ENCODE results near the gene TGFBR3. TPM values are rescaled to one million over a fixed set of nuclear protein-coding genes. Genes with fewer than 3 reads are reported as not detected.

The TGFBR3 gene
- total RNA-seq, 4 donors from 2014 or later, result 116 to 306 (median 171) TPM

DNA sequence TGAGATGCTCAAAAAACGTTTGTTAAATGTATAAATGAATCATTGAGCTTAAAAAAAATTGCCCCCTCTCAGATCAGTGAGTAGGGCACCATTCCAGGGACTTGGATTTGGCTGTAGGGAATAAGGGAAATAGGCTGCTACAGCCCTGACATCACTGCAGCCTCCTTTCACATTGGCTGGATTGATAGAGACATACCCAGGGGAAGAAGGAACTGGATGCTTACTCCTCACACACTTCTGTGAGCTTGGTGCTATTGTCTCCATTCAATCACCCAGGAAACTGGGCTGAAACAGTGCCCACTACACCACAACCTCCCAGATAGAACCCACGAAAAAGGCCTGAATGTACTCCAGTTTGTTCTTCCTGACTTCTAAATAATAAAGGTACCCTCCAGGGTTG, 87.2 kb downstream of the TGFBR3 start:
- Histone ChIP-seq H3K36me3 (peaks cover 0 to 11% (median 0%) of the 10 kb centered on the region in 3 donors), H3K27me3 (no peaks in the 10 kb centered on the region), H3K4me1 (peaks cover 0 to 83% (median 15%) of the 10 kb centered on the region in 4 donors), H3K4me3 (no peak overlapping the region), H3K27ac (peak overlapping the region in 2 of 4 donors; percentile 73 to 74), H3K9me3 (no peaks in the 10 kb centered on the region)
- TF ChIP-seq EP300 (IDR thresholded peaks at IDR 0.05), result no peak
- WGBS, 2 donors, result 29 to 45% methylated on average over 2 of the region's 2 CpGs
- DNase-seq (ENCODE audit: low spot score in 2 of 2), result no peak

- WGBS, 2 donors, result 71 to 80% methylated on average over 5 of the region's 5 CpGs
- Histone ChIP-seq H3K9me3 (no peaks in the 10 kb centered on the region), H3K4me3 (no peak overlapping the region), H3K36me3 (peaks cover 0 to 11% (median 0%) of the 10 kb centered on the region in 3 donors), H3K4me1 (peaks cover 0 to 81% (median 12%) of the 10 kb centered on the region in 4 donors), H3K27ac (peak overlapping the region in 2 of 4 donors; percentile 73 to 74), H3K27me3 (no peaks in the 10 kb centered on the region)
- TF ChIP-seq EP300 (IDR thresholded peaks at IDR 0.05) (no peak), POLR2A (IDR thresholded peaks at IDR 0.05) (no peak)
- TF ChIP-seq, protein P1, sequence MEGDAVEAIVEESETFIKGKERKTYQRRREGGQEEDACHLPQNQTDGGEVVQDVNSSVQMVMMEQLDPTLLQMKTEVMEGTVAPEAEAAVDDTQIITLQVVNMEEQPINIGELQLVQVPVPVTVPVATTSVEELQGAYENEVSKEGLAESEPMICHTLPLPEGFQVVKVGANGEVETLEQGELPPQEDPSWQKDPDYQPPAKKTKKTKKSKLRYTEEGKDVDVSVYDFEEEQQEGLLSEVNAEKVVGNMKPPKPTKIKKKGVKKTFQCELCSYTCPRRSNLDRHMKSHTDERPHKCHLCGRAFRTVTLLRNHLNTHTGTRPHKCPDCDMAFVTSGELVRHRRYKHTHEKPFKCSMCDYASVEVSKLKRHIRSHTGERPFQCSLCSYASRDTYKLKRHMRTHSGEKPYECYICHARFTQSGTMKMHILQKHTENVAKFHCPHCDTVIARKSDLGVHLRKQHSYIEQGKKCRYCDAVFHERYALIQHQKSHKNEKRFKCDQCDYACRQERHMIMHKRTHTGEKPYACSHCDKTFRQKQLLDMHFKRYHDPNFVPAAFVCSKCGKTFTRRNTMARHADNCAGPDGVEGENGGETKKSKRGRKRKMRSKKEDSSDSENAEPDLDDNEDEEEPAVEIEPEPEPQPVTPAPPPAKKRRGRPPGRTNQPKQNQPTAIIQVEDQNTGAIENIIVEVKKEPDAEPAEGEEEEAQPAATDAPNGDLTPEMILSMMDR (IDR thresholded peaks at IDR 0.05), result no peak
- no peak for DNase-seq (ENCODE audit: low spot score in 2 of 2)
Measured at GRCh38 chr1:91798241-91798648, 87.7 kb downstream of the TGFBR3 start.

- WGBS, 2 donors, result 100% methylated on average over 1 of the region's 1 CpG
- TF ChIP-seq POLR2A (IDR thresholded peaks at IDR 0.05) (no peak), EP300 (IDR thresholded peaks at IDR 0.05) (no peak)
- TF ChIP-seq, protein P1 (IDR thresholded peaks at IDR 0.05), result no peak
- Histone ChIP-seq H3K4me3 (no peak overlapping the region), H3K4me1 (peaks cover 0 to 81% (median 19%) of the 10 kb centered on the region in 4 donors), H3K9me3 (no peaks in the 10 kb centered on the region), H3K27me3 (no peaks in the 10 kb centered on the region), H3K36me3 (peaks cover 0 to 11% (median 0%) of the 10 kb centered on the region in 3 donors), H3K27ac (peak overlapping the region in 2 of 4 donors; percentile 73 to 75)
- DNase-seq (ENCODE audit: low spot score in 2 of 2), result no peak
Measured at GRCh38 chr1:91797164-91797563, 88.8 kb downstream of the TGFBR3 start.

DNA sequence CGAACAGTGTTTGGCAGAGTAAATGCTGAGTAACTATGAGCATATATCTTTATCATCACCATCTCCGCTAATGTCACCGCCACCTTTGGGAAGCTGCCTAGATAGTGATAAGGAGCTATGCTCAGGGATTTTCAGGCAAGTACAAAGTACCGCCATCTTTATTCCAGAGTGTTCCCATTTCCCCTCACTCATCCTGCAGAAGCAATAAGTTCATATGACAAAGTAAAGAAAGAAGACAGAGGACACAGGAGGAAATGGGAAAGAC, 89.6 kb downstream of the TGFBR3 start:
- peak overlapping the region in 2 of 4 donors; percentile 73 to 75 for H3K27ac ChIP-seq
- H3K4me1 ChIP-seq, result peaks cover 0 to 81% (median 27%) of the 10 kb centered on the region in 4 donors

GRCh38 chr1:91795591-91796389, 90.2 kb downstream of the TGFBR3 start:
- peak overlapping the region in 3 of 4 donors; percentile 8 to 75 (median 73) for H3K27ac ChIP-seq
- H3K4me3 ChIP-seq, result no peak overlapping the region

More for the DNA sequence above, 89.6 kb downstream of the TGFBR3 start:
- H3K36me3 ChIP-seq, result peaks cover 0 to 11% (median 0%) of the 10 kb centered on the region in 3 donors
- H3K9me3 ChIP-seq, result no peaks in the 10 kb centered on the region
- TF ChIP-seq, protein P1 (IDR thresholded peaks at IDR 0.05), result no peak
- TF ChIP-seq EP300 (IDR thresholded peaks at IDR 0.05) (no peak), POLR2A (IDR thresholded peaks at IDR 0.05) (no peak)
- H3K4me3 ChIP-seq, result no peak overlapping the region
- DNase-seq (ENCODE audit: low spot score in 2 of 2), result no peak
- 96 to 98% methylated on average over 4 of the region's 4 CpGs for whole genome bisulfite sequencing, 2 donors
- no peaks in the 10 kb centered on the region for H3K27me3 ChIP-seq

More at GRCh38 chr1:91795591-91796389, 90.2 kb downstream of the TGFBR3 start:
- no peak for DNase-seq (ENCODE audit: low spot score in 2 of 2)
- Histone ChIP-seq H3K27me3 (no peaks in the 10 kb centered on the region), H3K36me3 (peaks cover 0 to 11% (median 0%) of the 10 kb centered on the region in 3 donors), H3K9me3 (no peaks in the 10 kb centered on the region), H3K4me1 (peaks cover 0 to 81% (median 28%) of the 10 kb centered on the region in 4 donors)
- WGBS, 2 donors, result 44 to 49% methylated on average over 7 of the region's 7 CpGs
- TF ChIP-seq POLR2A (IDR thresholded peaks at IDR 0.05) (no peak), EP300 (IDR thresholded peaks at IDR 0.05) (peak in 1 of 2 donors; percentile 84)
- TF ChIP-seq, protein P1 (IDR thresholded peaks at IDR 0.05), result no peak
